Spleen (tissue), 7 donors: ENCODE data around the gene PLBD2.

Source experiments
- POLR2A ChIP-seq, 3 donors: fragments of 450-650 bp; IDR thresholded peaks; one replicate each; pipeline ENCODE4 v1.5.1; 2017; ENCODE audit warnings: antibody characterized with exemption in 3 of 3, mild to moderate bottlenecking in 1 of 3
- POLR2AphosphoS5 ChIP-seq, 3 donors: sonication (generic); formaldehyde crosslinking; IDR thresholded peaks; one replicate each; pipeline ENCODE4 v1.5.1; 2017; ENCODE audit warnings: antibody characterized with exemption in 3 of 3
- TF ChIP-seq, protein P1 (sequence below), 11 experiments: fragments of 200-600 bp in 7 of 11; fragments of 450-650 bp in 4 of 11; sonication (generic) in 4 of 11; IDR thresholded peaks in 8 of 11; conservative IDR thresholded peaks in 3 of 11; 1 replicate in 7 of 11; 2 replicates in 4 of 11; pipeline versions ENCODE4 v1.4.0 to v1.8.0; 2016 to 2021; ENCODE audit warnings: antibody characterized with exemption in 11 of 11, inconsistent platforms in 4 of 11, mild to moderate bottlenecking in 1 of 11
- donor health status: DM: no; HTN: no; CAD: no; lungs with moderate emphysema.
- donor health status: DM: no; HTN: no; CAD: no.
- donor health status: DM: no; HTN: no; CAD: no.

DNA sequence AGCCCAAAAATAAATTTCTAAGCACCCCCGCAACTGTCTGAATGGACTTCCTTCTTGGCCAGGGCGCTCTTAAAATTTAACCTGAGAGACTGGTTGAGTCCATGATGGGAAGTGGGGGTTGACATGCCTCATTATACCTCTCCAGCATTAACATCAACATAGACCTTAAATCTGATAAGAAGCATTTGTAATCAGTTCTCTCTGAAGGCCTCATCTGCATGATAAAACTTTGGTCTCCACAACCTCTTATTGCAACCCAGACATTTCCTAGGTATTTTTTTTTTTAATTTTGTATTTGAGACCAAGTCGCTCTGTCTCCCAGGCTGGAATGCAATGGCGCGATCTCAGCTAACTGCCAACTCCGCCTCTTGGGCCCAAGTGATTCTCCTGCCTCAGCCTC is 13.1 kb upstream of the PLBD2 start:
- TF ChIP-seq, protein P1, sequence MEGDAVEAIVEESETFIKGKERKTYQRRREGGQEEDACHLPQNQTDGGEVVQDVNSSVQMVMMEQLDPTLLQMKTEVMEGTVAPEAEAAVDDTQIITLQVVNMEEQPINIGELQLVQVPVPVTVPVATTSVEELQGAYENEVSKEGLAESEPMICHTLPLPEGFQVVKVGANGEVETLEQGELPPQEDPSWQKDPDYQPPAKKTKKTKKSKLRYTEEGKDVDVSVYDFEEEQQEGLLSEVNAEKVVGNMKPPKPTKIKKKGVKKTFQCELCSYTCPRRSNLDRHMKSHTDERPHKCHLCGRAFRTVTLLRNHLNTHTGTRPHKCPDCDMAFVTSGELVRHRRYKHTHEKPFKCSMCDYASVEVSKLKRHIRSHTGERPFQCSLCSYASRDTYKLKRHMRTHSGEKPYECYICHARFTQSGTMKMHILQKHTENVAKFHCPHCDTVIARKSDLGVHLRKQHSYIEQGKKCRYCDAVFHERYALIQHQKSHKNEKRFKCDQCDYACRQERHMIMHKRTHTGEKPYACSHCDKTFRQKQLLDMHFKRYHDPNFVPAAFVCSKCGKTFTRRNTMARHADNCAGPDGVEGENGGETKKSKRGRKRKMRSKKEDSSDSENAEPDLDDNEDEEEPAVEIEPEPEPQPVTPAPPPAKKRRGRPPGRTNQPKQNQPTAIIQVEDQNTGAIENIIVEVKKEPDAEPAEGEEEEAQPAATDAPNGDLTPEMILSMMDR (IDR thresholded peaks at IDR 0.05 in 8 of 11, conservative IDR thresholded peaks at IDR 0.05 in 3 of 11), result no peak
- TF ChIP-seq POLR2AphosphoS5 (IDR thresholded peaks at IDR 0.05) (no peak), POLR2A (IDR thresholded peaks at IDR 0.05) (no peak)
